H9 (cell line): ENCODE measurements around the gene KMT2B. TPM values are rescaled to one million over a fixed set of nuclear protein-coding genes. Genes with fewer than 3 reads are reported as not detected.

ENCODE experiments used
- DNase-seq: peaks from one replicate; pipeline ENCODE4 v3.0.0-alpha.2; 2017
- H2AFZ ChIP-seq: one replicate; pipeline ENCODE4 v1.6.1; 2013; ENCODE audit warnings: mild to moderate bottlenecking, low read length, control low read depth, moderate library complexity
- H2AK5ac ChIP-seq: 2 replicates; pipeline ENCODE4 v1.6.1; 2013; ENCODE audit warnings: low read length, control low read depth, mixed read lengths; ENCODE audit not compliant: insufficient read length
- H2BK120ac ChIP-seq: one replicate; pipeline ENCODE4 v1.6.1; 2013; ENCODE audit warnings: low read depth, mild to moderate bottlenecking, low read length, control low read depth, inconsistent platforms; ENCODE audit not compliant: poor library complexity, severe bottlenecking
- H2BK12ac ChIP-seq: 2 replicates; pipeline ENCODE4 v1.6.1; 2013; ENCODE audit warnings: low read length, control low read depth, mixed read lengths, low read depth; ENCODE audit not compliant: insufficient read length
- H2BK15ac ChIP-seq: 2 replicates; pipeline ENCODE4 v1.6.1; 2013; ENCODE audit warnings: low read depth, low read length, control low read depth
- H2BK20ac ChIP-seq: one replicate; pipeline ENCODE4 v1.6.1; 2013; ENCODE audit warnings: low read depth, mild to moderate bottlenecking, low read length, control low read depth, inconsistent platforms; ENCODE audit not compliant: poor library complexity, severe bottlenecking
- H2BK5ac ChIP-seq: 2 replicates; pipeline ENCODE4 v1.6.1; 2013; ENCODE audit warnings: low read length, control low read depth, mixed read lengths; ENCODE audit not compliant: insufficient read length
- H3K14ac ChIP-seq: 2 replicates; pipeline ENCODE4 v1.6.1; 2013; ENCODE audit warnings: low read length, control low read depth; ENCODE audit not compliant: insufficient read depth
- H3K18ac ChIP-seq: 2 replicates; pipeline ENCODE4 v1.6.1; 2013; ENCODE audit warnings: low read depth, mild to moderate bottlenecking, mixed read lengths, low read length, control low read depth; ENCODE audit not compliant: insufficient read length
- H3K23ac ChIP-seq: 2 replicates; pipeline ENCODE4 v1.6.1; 2013; ENCODE audit warnings: low read length, control low read depth, mixed read lengths, low read depth; ENCODE audit not compliant: insufficient read length
- H3K23me2 ChIP-seq: 2 replicates; pipeline ENCODE4 v1.6.1; 2013; ENCODE audit warnings: low read depth, mild to moderate bottlenecking, mixed read lengths, low read length, control low read depth; ENCODE audit not compliant: insufficient read length, poor library complexity, severe bottlenecking
- H3K27ac ChIP-seq: 2 replicates; pipeline ENCODE4 v1.5.1; 2013; ENCODE audit warnings: low read length, control low read depth, mixed read lengths, low read depth; ENCODE audit not compliant: insufficient read length
- H3K27me3 ChIP-seq: 2 replicates; pipeline ENCODE4 v1.6.1; 2013; ENCODE audit warnings: low read length, control low read depth, inconsistent platforms; ENCODE audit not compliant: insufficient read depth
- H3K4ac ChIP-seq: 2 replicates; pipeline ENCODE4 v1.6.1; 2013; ENCODE audit warnings: low read depth, mild to moderate bottlenecking, control low read depth, inconsistent platforms, low read length, moderate library complexity
- H3K4me1 ChIP-seq: 2 replicates; pipeline ENCODE4 v1.6.1; 2013; ENCODE audit warnings: low read length, control low read depth, inconsistent platforms; ENCODE audit not compliant: insufficient read depth
- H3K4me2 ChIP-seq: 2 replicates; pipeline ENCODE4 v1.6.1; 2013; ENCODE audit warnings: low read length, control low read depth, mixed read lengths; ENCODE audit not compliant: insufficient read length, insufficient read depth
- H3K56ac ChIP-seq: 2 replicates; pipeline ENCODE4 v1.6.1; 2013; ENCODE audit warnings: low read depth, mild to moderate bottlenecking, mixed read lengths, low read length, control low read depth; ENCODE audit not compliant: insufficient read length
- H3K79me1 ChIP-seq: 2 replicates; pipeline ENCODE4 v1.6.1; 2013; ENCODE audit warnings: low read depth, mild to moderate bottlenecking, moderate library complexity, low read length, control low read depth, inconsistent platforms; ENCODE audit not compliant: insufficient read depth, poor library complexity, severe bottlenecking
- H3K79me2 ChIP-seq: 2 replicates; pipeline ENCODE4 v1.6.1; 2013; ENCODE audit warnings: low read length, control low read depth, inconsistent platforms; ENCODE audit not compliant: insufficient read depth
- H3K9ac ChIP-seq: 2 replicates; pipeline ENCODE4 v1.6.1; 2013; ENCODE audit warnings: low read length, control low read depth, mixed read lengths; ENCODE audit not compliant: insufficient read length; ENCODE audit errors: extremely low read depth
- H3K9me3 ChIP-seq: one replicate; pipeline ENCODE4 v1.6.1; 2013; ENCODE audit warnings: low read depth, low read length, inconsistent platforms; ENCODE audit not compliant: control insufficient read depth
- H3T11ph ChIP-seq: one replicate; pipeline ENCODE4 v1.6.1; 2013; ENCODE audit warnings: mild to moderate bottlenecking, low read length, control low read depth, inconsistent platforms
- H4K20me1 ChIP-seq: one replicate; pipeline ENCODE4 v1.6.1; 2013; ENCODE audit not compliant: control insufficient read depth, insufficient read length, insufficient read depth
- H4K5ac ChIP-seq: 2 replicates; pipeline ENCODE4 v1.6.1; 2013; ENCODE audit warnings: low read depth, mild to moderate bottlenecking, mixed read lengths, low read length, control low read depth; ENCODE audit not compliant: insufficient read length
- H4K8ac ChIP-seq: replicated peaks from 2 replicates; pipeline ENCODE4 v1.6.1; 2013; ENCODE audit warnings: low read length, control low read depth, mixed read lengths, low read depth; ENCODE audit not compliant: insufficient read length
- H4K91ac ChIP-seq: 2 replicates; pipeline ENCODE4 v1.6.1; 2013; ENCODE audit warnings: low read depth, mild to moderate bottlenecking, moderate library complexity, mixed read lengths, low read length, control low read depth; ENCODE audit not compliant: insufficient read length
- H3K27ac Mint-ChIP-seq, 3 experiments: 2 replicates in 2 of 3; 3 replicates in 1 of 3; pipeline ENCODE4 v1.8.0; 2020 to 2021; ENCODE audit warnings: mixed read lengths in 3 of 3, mild to moderate bottlenecking in 1 of 3, moderate library complexity in 1 of 3
- H3K27me3 Mint-ChIP-seq: 2 replicates; pipeline ENCODE4 v1.8.0; 2021; ENCODE audit warnings: low read depth, mild to moderate bottlenecking, moderate library complexity, mixed read lengths
- H3K36me3 Mint-ChIP-seq, 3 experiments: 2 replicates in 2 of 3; 3 replicates in 1 of 3; pipeline ENCODE4 v1.8.0; 2020 to 2021; ENCODE audit warnings: low read depth in 3 of 3, mixed read lengths in 3 of 3; ENCODE audit not compliant: insufficient read depth in 1 of 3
- H3K4me1 Mint-ChIP-seq, 2 experiments: 2 replicates each; pipeline ENCODE4 v1.8.0; 2020; ENCODE audit warnings: mixed read lengths in 2 of 2
- H3K4me3 Mint-ChIP-seq, 2 experiments: 2 replicates in 1 of 2; 3 replicates in 1 of 2; pipeline ENCODE4 v1.8.0; 2020 to 2021; ENCODE audit warnings: mild to moderate bottlenecking in 2 of 2, mixed read lengths in 2 of 2, moderate library complexity in 1 of 2
- H3K9me3 Mint-ChIP-seq, 2 experiments: 2 replicates in 1 of 2; 3 replicates in 1 of 2; pipeline ENCODE4 v1.8.0; 2020; ENCODE audit warnings: mild to moderate bottlenecking in 2 of 2, mixed read lengths in 2 of 2, moderate library complexity in 1 of 2
- CTCF ChIP-seq: fragments of 200-600 bp; sonication (generic); conservative IDR thresholded peaks from 3 replicates; pipeline ENCODE4 v1.8.0; 2021; ENCODE audit warnings: antibody characterized with exemption, mild to moderate bottlenecking
- WGBS: extraction: QIAGEN DNeasy Blood & Tissue Kit; methylation state at CpG from one replicate; pipeline ENCODE4 v1.1.7; 2013; ENCODE audit warnings: missing lambda C conversion rate, low lambda C conversion rate, mixed read lengths; ENCODE audit not compliant: insufficient read length; ENCODE audit errors: extremely low coverage; 5-methylcytosine and 5-hydroxymethylcytosine counted together
- total RNA-seq: library from RNA; stranded (reverse); gene quantifications from 2 replicates; pipeline ENCODE4 v1.2.1, GENCODE V29; 2021

The KMT2B gene
- total RNA-seq, 1 experiment from 2014 or later: 47.7 TPM

GRCh38 chr19:35715981-35716800 lies 1.6 kb upstream of the KMT2B start:
- peak overlapping the region; percentile 86 to 90 for H3K4me3 Mint-ChIP-seq
- H2BK12ac ChIP-seq: no peak overlapping the region
- H4K91ac ChIP-seq: no peak overlapping the region
- H2AK5ac ChIP-seq: no peak overlapping the region
- no peak overlapping the region for H3T11ph ChIP-seq
- H3K23me2 ChIP-seq: peaks cover 18% of the 10 kb centered on the region
- H3K23ac ChIP-seq: no peak overlapping the region
- no peaks in the 10 kb centered on the region; a peak in 1 of 5 replicates for H3K9me3 Mint-ChIP-seq
- peaks cover 6% of the 10 kb centered on the region for H4K20me1 ChIP-seq
- DNase-seq: no peak
- no peaks in the 10 kb centered on the region; the same call in 1 of the 2 replicates for H3K27me3 Mint-ChIP-seq
- WGBS: no CpG with 5 or more reads among the region's 52 CpGs
- H3K36me3 Mint-ChIP-seq: peaks cover 9 to 20% (median 11%) of the 10 kb centered on the region in 3 experiments; a peak in 6 of 7 replicates
- no peak overlapping the region for H4K5ac ChIP-seq
- no peak overlapping the region for H2AFZ ChIP-seq
- no peak overlapping the region for H2BK15ac ChIP-seq
- H2BK5ac ChIP-seq: no peak overlapping the region
- H3K79me2 ChIP-seq: peaks cover 11% of the 10 kb centered on the region; the same call in 1 of the 2 replicates
- no peak overlapping the region for H3K56ac ChIP-seq
- peak overlapping the region; percentile 83 for H3K18ac ChIP-seq
- H3K14ac ChIP-seq: peak overlapping the region; percentile 67
- peak overlapping the region; percentile 80 for H3K4me2 ChIP-seq
- no peak overlapping the region for H2BK120ac ChIP-seq
- H4K8ac ChIP-seq: no peak overlapping the region
- H3K27ac Mint-ChIP-seq: peak overlapping the region; percentile 91 to 99 (median 95)
- no peak for TF ChIP-seq CTCF
- H3K4me1 Mint-ChIP-seq: peaks cover 45 to 47% of the 10 kb centered on the region in 2 experiments
- peaks cover 10% of the 10 kb centered on the region; the same call in 1 of the 2 replicates for H3K4me1 ChIP-seq
- H3K79me1 ChIP-seq: no peaks in the 10 kb centered on the region
- no peak overlapping the region for H2BK20ac ChIP-seq
- peak overlapping the region; percentile 15 for H3K27ac ChIP-seq
- peak overlapping the region; percentile 52 for H3K9ac ChIP-seq
- H3K9me3 ChIP-seq: no peaks in the 10 kb centered on the region
- H3K27me3 ChIP-seq: no peaks in the 10 kb centered on the region
- no peak overlapping the region for H3K4ac ChIP-seq
